Heart left ventricle (tissue), 16 donors: ENCODE data around the gene PRKCA. TPM values are rescaled to one million over a fixed set of nuclear protein-coding genes. Genes with fewer than 3 reads are reported as not detected.

Experiments used
- ATAC-seq, 4 donors: fragments of 200-7000 bp; cut with Tn5 transposase; one replicate each; pipeline ENCODE4 v1.9.1; 2020 to 2022; ENCODE audit warnings: moderate library complexity in 4 of 4, mild to moderate bottlenecking in 3 of 4, moderate number of reproducible peaks in 1 of 4
- DNase-seq, 5 donors: peaks; one replicate each; pipeline ENCODE4 v3.0.0-alpha.2; 2020
- H3K27ac ChIP-seq, 12 donors: fragments of 200-600 bp; sonication (generic) in 4 of 12; one replicate each; pipeline versions ENCODE4 v1.5.0 to v1.8.0; 2016 to 2022; ENCODE audit warnings: mild to moderate bottlenecking in 2 of 12
- H3K27me3 ChIP-seq, 9 donors: fragments of 200-600 bp; sonication (generic) in 2 of 9; one replicate each; pipeline versions ENCODE4 v1.5.1 to v1.8.0; 2016 to 2022; ENCODE audit warnings: mild to moderate bottlenecking in 3 of 9
- H3K36me3 ChIP-seq, 9 donors: fragments of 200-600 bp; sonication (generic) in 2 of 9; one replicate each; pipeline versions ENCODE4 v1.5.0 to v1.8.0; 2018 to 2022; ENCODE audit warnings: mild to moderate bottlenecking in 2 of 9
- H3K4me1 ChIP-seq, 12 donors: fragments of 200-600 bp; sonication (generic) in 4 of 12; one replicate each; pipeline versions ENCODE4 v1.5.0 to v1.8.0; 2016 to 2022; ENCODE audit warnings: mild to moderate bottlenecking in 3 of 12
- H3K4me3 ChIP-seq, 12 donors: fragments of 200-600 bp; sonication (generic) in 4 of 12; one replicate each; pipeline versions ENCODE4 v1.5.0 to v1.8.0; 2017 to 2022; ENCODE audit warnings: mild to moderate bottlenecking in 9 of 12, moderate library complexity in 4 of 12
- H3K9me3 ChIP-seq, 12 donors: fragments of 200-600 bp; sonication (generic) in 4 of 12; one replicate each; pipeline versions ENCODE4 v1.5.0 to v1.8.0; 2016 to 2022; ENCODE audit warnings: mild to moderate bottlenecking in 1 of 12
- POLR2A ChIP-seq, 2 donors: fragments of 450-650 bp; IDR thresholded peaks; one replicate each; pipeline ENCODE4 v1.6.1; 2017; ENCODE audit warnings: antibody characterized with exemption in 2 of 2, mild to moderate bottlenecking in 2 of 2, moderate library complexity in 2 of 2
- WGBS, 4 donors: extraction: QIAGEN DNeasy Blood & Tissue Kit in 2 of 4; methylation state at CpG; one replicate each; pipeline versions ENCODE4 v1.1.5 to v1.1.7; 2013 to 2018; 5-methylcytosine and 5-hydroxymethylcytosine counted together
- intact Hi-C, 10 donors: fragments of 100-400 bp; cut with DNase I; formaldehyde crosslinking; loops; one replicate each; pipeline versions ENCODE4 v1.11.1 to v1.14.2; 2022
- polyA plus RNA-seq, 2 donors: library from polyadenylated mRNA; stranded (reverse); fragments of 200-250 nt; gene quantifications; one replicate each; pipeline ENCODE4 v1.2.3, GENCODE V29; 2013
- total RNA-seq, 9 donors: library from RNA; depleted of rRNA in 2 of 9; stranded (reverse); fragments of >200 nt in 2 of 9; fragmentation: NEBNext Ultra II Directional in 3 of 9; extraction: Animal tissue kit (Norgen Biotek cat#: 25700) in 3 of 9; gene quantifications; one replicate each; pipeline versions ENCODE4 v1.1.0 to v1.2.4, GENCODE V29; 2016 to 2023
- TF ChIP-seq, protein P1 (sequence below), 12 donors: fragments of 200-600 bp; sonication (generic) in 4 of 12; IDR thresholded peaks; one replicate each; pipeline versions ENCODE4 v1.5.0 to v1.8.0; 2018 to 2022; ENCODE audit warnings: antibody characterized with exemption in 12 of 12, mild to moderate bottlenecking in 5 of 12
- donor health status: ischemic (EF 13 %, LVEDD 7.1; RV severe dilation, severe dysfunction).
- donor health status: healthy with polysubstance abuse.
- donor health status: DM: no; HTN: yes; CAD: no.
- donor health status: DM: no; HTN: no; CAD: no.
- donor health status: ischemic (EF 25% LVEDD 6.9; RV normal size, moderate dysfunction).
- donor health status: ischemic (EF 25% LVEDD 5.7; RV mildly dilated, moderate dysfunction).
- donor health status: healthy.
- donor health status: DM: yes; HTN: yes; CAD: no.
- donor health status: ischemic (EF 35%, LVEDD 5.7; RV mildly dilated, moderate dysfunction).
- donor health status: nonischemic (EF 11% LVEDD 7.7; RV severe dilation, severe dysfunction).
- donor health status: DM: yes; HTN: yes; CAD: no.
- donor health status: PGD.
- donor health status: ischemic (EF 29% LVEDD 5.4; RV normal size, mild dysfunction).
- donor health status: nonischemic (EF 23%, LVEDD 6.1; RV moderate dilation, normal function).

PRKCA gene
- total and polyA plus RNA-seq, 11 donors = 3.4 to 26.8 (median 11.4) TPM

DNA sequence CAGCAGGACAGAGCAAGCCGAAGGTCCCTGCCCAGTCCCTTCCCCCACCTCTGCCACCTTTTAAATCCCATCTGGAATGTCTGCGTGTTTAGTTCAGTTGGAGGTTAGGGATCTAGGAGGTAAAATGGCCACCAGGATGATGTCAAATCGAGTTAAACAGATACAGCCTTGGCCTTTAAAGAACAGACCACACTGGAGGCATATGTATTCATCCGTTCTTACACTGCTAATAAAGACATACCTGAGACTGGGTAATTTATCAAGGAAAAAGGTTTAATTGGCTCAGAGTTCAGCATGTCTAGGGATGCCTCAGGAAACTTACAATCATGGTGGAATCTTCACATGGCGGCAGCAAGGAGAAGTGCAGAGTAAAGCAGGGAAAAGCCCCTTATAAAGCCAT lies 364.7 kb downstream of the PRKCA start:
- Histone ChIP-seq H3K4me3 (no peak overlapping the region), H3K27me3 (no peaks in the 10 kb centered on the region), H3K4me1 (peaks cover 0 to 15% (median 9%) of the 10 kb centered on the region in 12 donors), H3K27ac (no peak overlapping the region), H3K9me3 (peaks cover 0 to 11% (median 0%) of the 10 kb centered on the region in 12 donors), H3K36me3 (no peaks in the 10 kb centered on the region)
- TF ChIP-seq POLR2A (IDR thresholded peaks at IDR 0.05) = no peak
- TF ChIP-seq, protein P1, sequence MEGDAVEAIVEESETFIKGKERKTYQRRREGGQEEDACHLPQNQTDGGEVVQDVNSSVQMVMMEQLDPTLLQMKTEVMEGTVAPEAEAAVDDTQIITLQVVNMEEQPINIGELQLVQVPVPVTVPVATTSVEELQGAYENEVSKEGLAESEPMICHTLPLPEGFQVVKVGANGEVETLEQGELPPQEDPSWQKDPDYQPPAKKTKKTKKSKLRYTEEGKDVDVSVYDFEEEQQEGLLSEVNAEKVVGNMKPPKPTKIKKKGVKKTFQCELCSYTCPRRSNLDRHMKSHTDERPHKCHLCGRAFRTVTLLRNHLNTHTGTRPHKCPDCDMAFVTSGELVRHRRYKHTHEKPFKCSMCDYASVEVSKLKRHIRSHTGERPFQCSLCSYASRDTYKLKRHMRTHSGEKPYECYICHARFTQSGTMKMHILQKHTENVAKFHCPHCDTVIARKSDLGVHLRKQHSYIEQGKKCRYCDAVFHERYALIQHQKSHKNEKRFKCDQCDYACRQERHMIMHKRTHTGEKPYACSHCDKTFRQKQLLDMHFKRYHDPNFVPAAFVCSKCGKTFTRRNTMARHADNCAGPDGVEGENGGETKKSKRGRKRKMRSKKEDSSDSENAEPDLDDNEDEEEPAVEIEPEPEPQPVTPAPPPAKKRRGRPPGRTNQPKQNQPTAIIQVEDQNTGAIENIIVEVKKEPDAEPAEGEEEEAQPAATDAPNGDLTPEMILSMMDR (IDR thresholded peaks at IDR 0.05) = no peak
- intact Hi-C loops = no loop called here
- 92 to 95% (median 93%) methylated on average over 5 of the region's 5 CpGs for WGBS, 4 donors
- ATAC-seq (no peak), DNase-seq (no peak)

DNA sequence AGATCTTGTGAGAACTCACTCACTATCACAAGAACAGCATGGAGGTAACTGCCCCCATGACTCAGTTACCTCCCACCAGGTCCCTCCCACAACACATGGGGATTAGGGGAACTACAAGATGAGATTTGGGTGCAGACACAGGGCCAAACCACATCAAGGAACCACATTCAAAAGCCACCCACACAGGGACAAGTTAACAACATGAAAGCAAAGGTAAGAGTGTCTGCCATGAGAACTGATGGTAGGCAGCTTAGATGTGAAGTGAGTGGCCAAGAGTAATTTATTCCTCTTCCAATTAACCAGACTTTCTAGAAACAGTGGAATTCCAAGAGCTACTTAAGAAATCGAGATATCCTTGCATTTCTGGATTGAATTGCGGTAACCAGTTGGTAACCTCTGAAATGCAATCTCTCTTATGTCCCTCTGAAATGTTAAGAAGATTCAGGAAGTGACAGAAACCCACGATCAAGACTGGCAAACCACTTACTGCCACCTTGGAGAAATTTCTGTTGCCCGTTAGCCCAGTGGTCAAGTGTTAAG lies 365.1 kb downstream of the PRKCA start:
- DNase-seq (no peak), ATAC-seq (no peak)
- no peaks in the 10 kb centered on the region for H3K27me3 ChIP-seq
- peaks cover 0 to 11% (median 8%) of the 10 kb centered on the region in 12 donors for H3K4me1 ChIP-seq
- intact Hi-C loops = no loop called here
- H3K27ac ChIP-seq = no peak overlapping the region
- no peak for TF ChIP-seq POLR2A (IDR thresholded peaks at IDR 0.05)
- TF ChIP-seq, protein P1 (IDR thresholded peaks at IDR 0.05) = no peak
- peaks cover 0 to 11% (median 0%) of the 10 kb centered on the region in 12 donors for H3K9me3 ChIP-seq
- 90 to 96% (median 93%) methylated on average over 4 of the region's 4 CpGs for WGBS, 4 donors
- no peak overlapping the region for H3K4me3 ChIP-seq
- no peaks in the 10 kb centered on the region for H3K36me3 ChIP-seq

DNA sequence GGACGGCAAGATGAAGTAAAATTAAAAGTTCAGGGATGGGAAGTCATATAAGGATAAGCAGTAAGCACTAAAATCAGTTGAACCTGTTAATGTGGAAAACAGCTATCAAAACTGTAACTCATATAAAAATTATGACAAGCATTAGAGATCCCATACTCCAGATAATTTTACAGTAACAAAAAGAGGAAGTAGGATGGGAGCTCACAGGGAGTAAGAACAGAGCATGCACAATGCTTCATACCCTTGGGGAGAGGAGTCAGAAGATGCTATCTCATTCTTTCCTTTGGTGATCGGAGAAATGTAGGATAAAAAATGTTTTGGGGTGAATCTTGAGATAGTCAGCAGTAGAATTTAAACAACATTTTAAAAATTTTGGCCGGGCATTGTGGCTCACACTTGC lies 367.8 kb downstream of the PRKCA start:
- H3K9me3 ChIP-seq = peaks cover 0 to 11% (median 0%) of the 10 kb centered on the region in 12 donors
- ATAC-seq = no peak
- no peaks in the 10 kb centered on the region for H3K36me3 ChIP-seq
- no peaks in the 10 kb centered on the region for H3K27me3 ChIP-seq
- no peak overlapping the region for H3K4me3 ChIP-seq
- peaks cover 0 to 12% (median 0%) of the 10 kb centered on the region in 12 donors for H3K4me1 ChIP-seq
- 76 to 82% (median 78%) methylated on average over 3 of the region's 3 CpGs for WGBS, 4 donors
- DNase-seq = no peak
- no peak overlapping the region for H3K27ac ChIP-seq
- TF ChIP-seq, protein P1 (IDR thresholded peaks at IDR 0.05) = no peak
- no peak for TF ChIP-seq POLR2A (IDR thresholded peaks at IDR 0.05)
- intact Hi-C loops = loop anchor here (5.0 to 10.0 kb wide), 7 partner anchors 105 to 1438 kb away; no protein-coding TSS in a partner anchor

DNA sequence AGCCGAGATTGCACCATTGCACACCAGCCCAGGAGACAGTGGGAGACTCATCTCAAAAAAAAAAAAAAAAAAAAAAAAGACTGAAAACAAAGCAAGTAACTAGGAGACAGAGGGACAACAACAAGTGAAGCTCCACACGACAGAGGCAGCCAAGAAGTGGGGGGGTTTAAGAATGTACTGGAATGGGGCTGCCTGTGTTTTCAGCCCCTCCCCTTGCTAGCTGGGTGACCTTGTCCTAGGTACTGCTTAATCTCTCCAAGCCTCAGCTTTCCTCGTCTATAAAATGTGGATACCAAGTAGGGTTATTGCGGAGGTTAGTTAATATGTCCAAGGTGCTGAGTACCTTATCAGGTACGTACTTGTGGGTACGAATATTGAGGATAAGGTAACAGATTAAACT lies 368.7 kb downstream of the PRKCA start:
- Histone ChIP-seq H3K27me3 (no peaks in the 10 kb centered on the region), H3K36me3 (no peaks in the 10 kb centered on the region), H3K4me1 (peaks cover 0 to 12% (median 0%) of the 10 kb centered on the region in 12 donors), H3K4me3 (no peak overlapping the region), H3K9me3 (peaks cover 0 to 11% (median 0%) of the 10 kb centered on the region in 12 donors), H3K27ac (no peak overlapping the region)
- DNase-seq = no peak
- ATAC-seq = no peak
- intact Hi-C loops = loop anchor here (5.0 to 10.0 kb wide), 7 partner anchors 106 to 1439 kb away; no protein-coding TSS in a partner anchor
- WGBS, 4 donors = 65 to 71% (median 67%) methylated on average over 6 of the region's 6 CpGs
- no peak for TF ChIP-seq POLR2A (IDR thresholded peaks at IDR 0.05)
- TF ChIP-seq, protein P1 (IDR thresholded peaks at IDR 0.05) = no peak
